IMR-90 (cell line): ENCODE data around the gene OSGIN1. TPM values are rescaled to one million over a fixed set of nuclear protein-coding genes. Genes with fewer than 3 reads are reported as not detected.

Experiments used
- ATAC-seq: fragments of 200-7000 bp; cut with Tn5 transposase; 2 replicates; pipeline ENCODE4 v1.9.1; 2020; ENCODE audit warnings: low read depth, mild to moderate bottlenecking, moderate library complexity
- BruUV-seq: library from RNA; stranded (reverse); fragments of 400-500 nt; replicated peaks from 2 replicates; lab custom pipeline; 2021; lab: Mats Ljungman, UMichigan
- CTCF ChIA-PET: fragments of 300-600 bp; formaldehyde crosslinking; extraction: SDS; loops from one replicate; lab custom pipeline; 2021; ENCODE audit warnings: antibody characterized with exemption; lab: Yijun Ruan, JAX
- POLR2A ChIA-PET: fragments of 300-600 bp; sonication (Branson Sonifier 250); formaldehyde crosslinking; loops from one replicate; lab custom pipeline; 2022; ENCODE audit warnings: antibody characterized with exemption; ENCODE audit not compliant: unreplicated experiment; lab: Charles Lee
- DNase-seq: peaks from one replicate; pipeline ENCODE4 v3.0.0; 2013
- H2AFZ ChIP-seq: replicated peaks from 2 replicates; pipeline ENCODE3; 2013; ENCODE audit warnings: low read length, mild to moderate bottlenecking; ENCODE audit not compliant: poor library complexity
- H2AK5ac ChIP-seq: 2 replicates; pipeline ENCODE4 v1.6.1; 2013; ENCODE audit warnings: low read depth, low read length, inconsistent platforms
- H2AK9ac ChIP-seq: replicated peaks from 2 replicates; pipeline ENCODE3; 2013; ENCODE audit warnings: mild to moderate bottlenecking, low read depth, low read length, moderate library complexity; ENCODE audit not compliant: poor library complexity
- H2BK120ac ChIP-seq: 2 replicates; pipeline ENCODE4 v1.6.1; 2013; ENCODE audit warnings: low read depth, low read length, inconsistent platforms
- H2BK15ac ChIP-seq: 3 replicates; pipeline ENCODE4 v1.6.1; 2013; ENCODE audit warnings: low read depth, low read length, inconsistent platforms
- H2BK20ac ChIP-seq: 2 replicates; pipeline ENCODE4 v1.6.1; 2013; ENCODE audit warnings: low read depth, mild to moderate bottlenecking, inconsistent platforms, low read length, moderate library complexity
- H2BK5ac ChIP-seq: 2 replicates; pipeline ENCODE4 v1.6.1; 2013; ENCODE audit warnings: mild to moderate bottlenecking, low read depth, low read length, inconsistent platforms; ENCODE audit not compliant: poor library complexity, severe bottlenecking
- H3K14ac ChIP-seq: replicated peaks from 2 replicates; pipeline ENCODE4 v1.6.1; 2013; ENCODE audit warnings: low read depth, low read length, inconsistent platforms
- H3K18ac ChIP-seq: 2 replicates; pipeline ENCODE4 v1.6.1; 2013; ENCODE audit warnings: low read depth, low read length, control low read depth
- H3K23ac ChIP-seq: 2 replicates; pipeline ENCODE4 v1.6.1; 2013; ENCODE audit warnings: low read depth, low read length, inconsistent platforms
- H3K27ac ChIP-seq: 2 replicates; pipeline ENCODE4 v1.5.1; 2013; ENCODE audit warnings: mild to moderate bottlenecking, control low read depth, low read length; ENCODE audit not compliant: insufficient read depth
- H3K27me3 ChIP-seq: 2 replicates; pipeline ENCODE4 v1.6.1; 2013; ENCODE audit warnings: low read length; ENCODE audit not compliant: control insufficient read depth, insufficient read depth
- H3K36me3 ChIP-seq: 2 replicates; pipeline ENCODE4 v1.6.1; 2013; ENCODE audit warnings: low read length, mixed read lengths; ENCODE audit not compliant: control insufficient read depth, insufficient read depth
- H3K4ac ChIP-seq: 2 replicates; pipeline ENCODE4 v1.6.1; 2013; ENCODE audit warnings: low read depth, low read length, inconsistent platforms
- H3K4me1 ChIP-seq: 2 replicates; pipeline ENCODE4 v1.6.1; 2013; ENCODE audit warnings: low read length, mixed read lengths; ENCODE audit not compliant: control insufficient read depth, insufficient read depth
- H3K4me2 ChIP-seq: 2 replicates; pipeline ENCODE4 v1.6.1; 2013; ENCODE audit warnings: low read depth, mild to moderate bottlenecking, control low read depth, low read length, moderate library complexity
- H3K4me3 ChIP-seq: 2 replicates; pipeline ENCODE4 v1.5.1; 2013; ENCODE audit warnings: low read depth, mild to moderate bottlenecking, control low read depth, low read length, moderate library complexity; ENCODE audit not compliant: insufficient read depth
- H3K56ac ChIP-seq: 2 replicates; pipeline ENCODE4 v1.6.1; 2013; ENCODE audit warnings: low read length, inconsistent platforms; ENCODE audit not compliant: insufficient read depth; ENCODE audit errors: extremely low read depth
- H3K79me1 ChIP-seq, 2 experiments: 2 replicates each; pipeline ENCODE4 v1.6.1; 2013; ENCODE audit warnings: low read length in 2 of 2, inconsistent platforms in 1 of 2, low read depth in 1 of 2
- H3K9ac ChIP-seq: 2 replicates; pipeline ENCODE4 v1.6.1; 2013; ENCODE audit warnings: low read depth, low read length, control low read depth
- H3K9me1 ChIP-seq: 2 replicates; pipeline ENCODE4 v1.6.1; 2013; ENCODE audit warnings: low read length, inconsistent platforms; ENCODE audit not compliant: insufficient read depth
- H3K9me3 ChIP-seq: 2 replicates; pipeline ENCODE4 v1.6.1; 2013; ENCODE audit warnings: low read length; ENCODE audit not compliant: control insufficient read depth, insufficient read depth
- H4K20me1 ChIP-seq: 2 replicates; pipeline ENCODE4 v1.6.1; 2013; ENCODE audit warnings: low read length, inconsistent platforms; ENCODE audit not compliant: insufficient read depth
- H4K5ac ChIP-seq: 2 replicates; pipeline ENCODE4 v1.6.1; 2013; ENCODE audit warnings: mild to moderate bottlenecking, low read depth, low read length, control low read depth
- H4K8ac ChIP-seq, 2 experiments: 2 replicates each; pipeline ENCODE4 v1.6.1; 2013; ENCODE audit warnings: low read depth in 2 of 2, low read length in 2 of 2, control low read depth in 1 of 2, inconsistent platforms in 1 of 2
- H4K91ac ChIP-seq: 2 replicates; pipeline ENCODE4 v1.6.1; 2013; ENCODE audit warnings: low read depth, low read length, inconsistent platforms; ENCODE audit not compliant: insufficient read depth
- BHLHE40 ChIP-seq: fragments of 150-350 bp; IDR thresholded peaks from 2 replicates; pipeline ENCODE4 v1.6.1; 2016; ENCODE audit warnings: mild to moderate bottlenecking, low read depth, low read length
- CEBPB ChIP-seq: IDR thresholded peaks from 2 replicates; pipeline ENCODE4 v1.6.1; 2012; ENCODE audit warnings: low read depth, low read length, improper control_type of control experiment
- CHD1 ChIP-seq: IDR thresholded peaks from 2 replicates; pipeline ENCODE4 v1.6.1; 2012; ENCODE audit warnings: low read depth, low read length, improper control_type of control experiment
- CTCF ChIP-seq: conservative IDR thresholded peaks from 2 replicates; pipeline ENCODE4 v1.5.1; 2012; ENCODE audit warnings: mild to moderate bottlenecking, low read depth, low read length, improper control_type of control experiment
- ELK1 ChIP-seq: fragments of 150-350 bp; IDR thresholded peaks from 2 replicates; pipeline ENCODE4 v1.6.1; 2016; ENCODE audit warnings: low read depth, mild to moderate bottlenecking, low read length, moderate library complexity, borderline replicate concordance
- FOS ChIP-seq: fragments of 150-350 bp; IDR thresholded peaks from 2 replicates; pipeline ENCODE4 v1.6.1; 2016; ENCODE audit warnings: low read depth, low read length
- MAFK ChIP-seq: IDR thresholded peaks from 2 replicates; pipeline ENCODE4 v1.6.1; 2012; ENCODE audit warnings: low read depth, low read length, improper control_type of control experiment
- MAZ ChIP-seq: IDR thresholded peaks from 2 replicates; pipeline ENCODE4 v1.6.1; 2012; ENCODE audit warnings: low read depth, mild to moderate bottlenecking, low read length, improper control_type of control experiment, moderate library complexity, borderline replicate concordance
- MXI1 ChIP-seq: IDR thresholded peaks from 2 replicates; pipeline ENCODE4 v1.6.1; 2012; ENCODE audit warnings: low read depth, mild to moderate bottlenecking, low read length, moderate library complexity, borderline replicate concordance
- NFE2L2 ChIP-seq: fragments of 150-350 bp; IDR thresholded peaks from 2 replicates; pipeline ENCODE4 v1.6.1; 2016; ENCODE audit warnings: low read depth, mild to moderate bottlenecking, low read length
- POLR2A ChIP-seq: IDR thresholded peaks from 2 replicates; pipeline ENCODE4 v1.6.1; 2012; ENCODE audit warnings: mild to moderate bottlenecking, low read depth, low read length
- RAD21 ChIP-seq: IDR thresholded peaks from 2 replicates; pipeline ENCODE4 v1.6.1; 2012; ENCODE audit warnings: low read length, improper control_type of control experiment
- RCOR1 ChIP-seq: IDR thresholded peaks from 2 replicates; pipeline ENCODE4 v1.6.1; 2012; ENCODE audit warnings: mild to moderate bottlenecking, low read length, improper control_type of control experiment; ENCODE audit not compliant: insufficient replicate concordance
- RFX5 ChIP-seq: IDR thresholded peaks from 2 replicates; pipeline ENCODE4 v1.8.0; 2012; ENCODE audit warnings: low read depth, mild to moderate bottlenecking, low read length, moderate library complexity
- SMC3 ChIP-seq: fragments of 150-350 bp; IDR thresholded peaks from 2 replicates; pipeline ENCODE4 v1.6.1; 2016; ENCODE audit warnings: low read depth, mild to moderate bottlenecking, antibody characterized with exemption, low read length, moderate library complexity
- WGBS, 2 experiments: methylation state at CpG; one replicate each; pipeline versions ENCODE4 v1.1.5 to v1.1.7; 2013; ENCODE audit warnings: missing lambda C conversion rate in 2 of 2; ENCODE audit not compliant: insufficient read length in 1 of 2; ENCODE audit errors: extremely low coverage in 2 of 2; 5-methylcytosine and 5-hydroxymethylcytosine counted together
- dilution Hi-C: fragments of 300-500 bp; cut with HindIII; formaldehyde crosslinking; loops from one replicate; pipeline ENCODE4 v1.14.3; 2018; ENCODE audit warnings: low sequenced_read_pairs; ENCODE audit not compliant: unreplicated experiment
- in situ Hi-C: fragments of 300-500 bp; cut with MboI; formaldehyde crosslinking; loops from 3 replicates; pipeline ENCODE4 v1.14.3; 2019; ENCODE audit warnings: low sequenced_read_pairs, inconsistent platforms, mixed read lengths
- intact Hi-C: fragments of 100-400 bp; cut with micrococcal nuclease; formaldehyde crosslinking; loops from 2 replicates; pipeline ENCODE4 v1.10.0; 2022
- polyA plus RNA-seq, 3 experiments: library from polyadenylated mRNA; depleted of rRNA; stranded (reverse); fragments of >200 nt; gene quantifications; 2 replicates each; pipeline ENCODE4 v1.2.3, GENCODE V29; 2012; ENCODE audit warnings: low replicate concordance in 1 of 3
- total RNA-seq: library from RNA; depleted of rRNA; stranded (reverse); fragments of >200 nt; gene quantifications from 2 replicates; pipeline ENCODE4 v1.2.3, GENCODE V29; 2012
- TF ChIP-seq, protein P1 (sequence below): fragments of 150-350 bp; IDR thresholded peaks from 2 replicates; pipeline ENCODE4 v1.6.1; 2017; ENCODE audit warnings: mild to moderate bottlenecking, antibody characterized with exemption, low read length, low read depth

Gene OSGIN1
- total and polyA plus RNA-seq, 2 of the 4 experiments (the other 2 are of a cell fraction), result 0.90 to 6.4 TPM

- Histone ChIP-seq H3K79me1 (no peaks in the 10 kb centered on the region), H3K36me3 (no peaks in the 10 kb centered on the region), H3K9me1 (no peaks in the 10 kb centered on the region), H2BK120ac (no peak overlapping the region), H3K4me3 (no peak overlapping the region), H3K23ac (no peak overlapping the region), H4K5ac (no peak overlapping the region), H4K91ac (no peak overlapping the region), H3K18ac (no peak overlapping the region), H3K27me3 (peaks cover 32% of the 10 kb centered on the region), H3K4me2 (no peak overlapping the region), H3K9me3 (no peaks in the 10 kb centered on the region), H2BK15ac (no peak overlapping the region), H3K4ac (no peak overlapping the region), H3K14ac (no peak overlapping the region), H3K4me1 (peaks cover 7% of the 10 kb centered on the region; the same call in 1 of the 2 replicates), H2BK5ac (no peak overlapping the region), H3K56ac (no peak overlapping the region), H2AFZ (no peak overlapping the region), H2AK5ac (no peak overlapping the region), H3K27ac (no peak overlapping the region), H4K20me1 (no peaks in the 10 kb centered on the region), H4K8ac (no peak overlapping the region), H2BK20ac (no peak overlapping the region), H3K9ac (no peak overlapping the region), H2AK9ac (no peak overlapping the region)
- TF ChIP-seq, protein P1, sequence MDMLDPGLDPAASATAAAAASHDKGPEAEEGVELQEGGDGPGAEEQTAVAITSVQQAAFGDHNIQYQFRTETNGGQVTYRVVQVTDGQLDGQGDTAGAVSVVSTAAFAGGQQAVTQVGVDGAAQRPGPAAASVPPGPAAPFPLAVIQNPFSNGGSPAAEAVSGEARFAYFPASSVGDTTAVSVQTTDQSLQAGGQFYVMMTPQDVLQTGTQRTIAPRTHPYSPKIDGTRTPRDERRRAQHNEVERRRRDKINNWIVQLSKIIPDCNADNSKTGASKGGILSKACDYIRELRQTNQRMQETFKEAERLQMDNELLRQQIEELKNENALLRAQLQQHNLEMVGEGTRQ, result no peak
- no peak for TF ChIP-seq RCOR1
- no peak for TF ChIP-seq CTCF
- no peak for TF ChIP-seq ELK1
- no peak for TF ChIP-seq POLR2A
- no peak for TF ChIP-seq CEBPB
- no peak for TF ChIP-seq BHLHE40
- TF ChIP-seq RFX5, result no peak
- TF ChIP-seq CHD1, result no peak
- no peak for TF ChIP-seq FOS
- no peak for TF ChIP-seq MXI1
- no peak for TF ChIP-seq MAZ
- TF ChIP-seq NFE2L2, result no peak
- TF ChIP-seq MAFK, result no peak
- TF ChIP-seq RAD21, result no peak
- no peak for TF ChIP-seq SMC3
- ChIA-PET CTCF (no interaction called here), POLR2A (no interaction called here)
- BruUV-seq, result no TSS peak
- intact Hi-C loops, result no loop called here
- DNase-seq (no peak), ATAC-seq (no peak)
- in situ Hi-C loops, result no loop called here
- dilution Hi-C loops, result no loop called here
- 100% methylated on average over 1 of the region's 11 CpGs; no CpG with 5 or more reads in 1 of the 2 experiments for WGBS, 2 experiments
Measured at GRCh38 chr16:83990492-83990891, 37.5 kb downstream of the OSGIN1 start.
